RWPE1 (cell line): ENCODE data around the gene HIVEP1.

Experiments used
- CTCF ChIA-PET: fragments of 350-600 bp; sonication (Branson Sonifier 250); formaldehyde crosslinking; extraction: SDS; loops from one replicate; lab custom pipeline; 2021; lab: Yijun Ruan, JAX
- POLR2A ChIA-PET: fragments of 400-600 bp; formaldehyde crosslinking; extraction: SDS; loops from one replicate; lab custom pipeline; 2020; ENCODE audit warnings: antibody characterized with exemption; ENCODE audit not compliant: low non-redundant PET; lab: Yijun Ruan, JAX
- DNase-seq: peaks from one replicate; pipeline ENCODE4 v3.0.0; 2012; ENCODE audit warnings: low spot score
- H3K27ac ChIP-seq: fragments of 450-650 bp; 2 replicates; pipeline ENCODE4 v1.5.1; 2017
- CTCF ChIP-seq: fragments of 450-650 bp; conservative IDR thresholded peaks from 2 replicates; pipeline ENCODE4 v1.5.1; 2017; ENCODE audit warnings: low read depth, mild to moderate bottlenecking

HIVEP1 gene

GRCh38 chr6:11975353-11975977, 36.6 kb upstream of the HIVEP1 start:
- DNase-seq, result no peak
- no peak overlapping the region for H3K27ac ChIP-seq
- TF ChIP-seq CTCF, result no peak
- CTCF ChIA-PET, result interaction anchor here (0.5 to 0.6 kb wide), 2 partner anchors 8 to 1094 kb away, joined by 3 to 4 read pairs; no protein-coding TSS in a partner anchor
- POLR2A ChIA-PET, result no interaction called here

DNA sequence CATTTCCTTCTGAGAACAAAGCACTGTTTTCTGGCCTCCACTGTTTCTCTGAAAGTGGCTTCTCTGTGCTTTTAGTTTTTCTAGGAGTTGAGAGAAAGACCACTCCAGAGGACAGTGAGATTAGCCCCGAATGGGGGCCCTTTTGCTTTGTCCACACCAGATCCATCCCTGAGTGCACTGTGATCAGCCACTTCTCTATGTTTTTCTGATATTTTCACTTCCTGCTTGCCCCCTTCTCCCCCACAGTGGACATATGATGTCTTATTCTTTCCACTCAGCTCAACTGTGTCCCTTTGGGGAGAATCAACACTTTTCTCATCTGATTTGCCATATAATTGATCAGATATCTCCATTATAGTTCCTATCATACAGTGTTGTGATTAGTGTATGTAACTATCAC, 35.6 kb upstream of the HIVEP1 start:
- no peak overlapping the region for H3K27ac ChIP-seq
- no peak for DNase-seq
- ChIA-PET CTCF (no interaction called here), POLR2A (no interaction called here)
- no peak for TF ChIP-seq CTCF

DNA sequence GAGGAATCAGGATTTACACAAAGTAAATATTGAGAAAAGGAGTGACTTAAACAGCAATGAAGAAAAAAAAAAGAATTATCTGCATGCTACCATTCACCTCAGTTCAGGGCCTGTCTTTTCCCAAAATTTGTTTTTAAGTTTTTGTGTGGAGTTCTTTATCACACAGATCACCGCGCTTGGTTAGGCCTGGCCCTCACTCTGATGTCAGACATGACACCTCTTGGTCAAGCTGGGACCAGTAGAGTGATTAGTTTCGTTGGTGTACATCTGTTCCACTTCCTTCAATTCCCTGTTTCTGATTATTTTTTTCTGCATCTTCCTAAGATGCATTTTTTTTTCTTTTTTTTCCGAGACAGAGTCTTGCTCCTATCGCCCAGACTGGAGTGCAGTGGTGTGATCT, 34.9 kb upstream of the HIVEP1 start:
- CTCF ChIA-PET, result no interaction called here
- H3K27ac ChIP-seq, result no peak overlapping the region
- POLR2A ChIA-PET, result no interaction called here
- TF ChIP-seq CTCF, result no peak
- DNase-seq, result no peak

GRCh38 chr6:11977738-11978137, 34.4 kb upstream of the HIVEP1 start:
- CTCF ChIA-PET, result no interaction called here
- POLR2A ChIA-PET, result no interaction called here
- DNase-seq, result no peak
- no peak for TF ChIP-seq CTCF
- H3K27ac ChIP-seq, result no peak overlapping the region

DNA sequence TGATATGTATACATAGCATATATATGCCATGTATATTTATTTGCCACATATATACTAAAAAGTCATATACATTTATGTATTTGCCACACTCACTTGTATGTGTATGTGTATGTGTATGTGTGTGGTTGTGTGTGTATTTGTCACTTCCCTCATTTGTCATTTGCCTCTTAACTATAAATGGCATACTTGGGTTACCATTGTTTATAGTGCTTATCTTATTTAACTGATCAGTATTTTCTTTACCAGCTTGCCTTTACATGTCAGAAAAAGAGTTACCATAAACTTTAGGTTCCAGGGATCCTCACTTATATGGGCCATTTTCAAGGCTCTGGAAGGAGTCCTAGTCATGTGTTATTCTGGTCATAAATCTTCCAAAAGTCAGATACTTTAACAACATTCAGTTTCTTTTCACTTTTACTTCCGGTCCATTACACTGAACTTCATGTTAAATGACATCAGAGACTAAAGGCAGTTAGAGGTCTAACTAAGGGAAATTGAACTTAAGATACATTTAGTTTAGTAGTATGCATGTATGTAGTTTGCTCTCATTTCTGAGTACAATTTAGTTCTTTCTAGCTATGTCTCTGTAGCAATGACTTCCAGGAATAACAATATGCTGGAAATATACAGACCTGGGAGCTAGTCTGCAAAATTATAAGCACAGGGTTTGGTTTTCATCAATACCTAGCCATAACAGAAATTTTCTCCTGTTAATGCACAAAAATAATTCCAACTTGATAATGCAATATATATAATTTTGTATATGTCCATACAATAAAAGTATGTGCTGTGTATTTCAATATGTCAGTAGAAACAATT, 33.7 kb upstream of the HIVEP1 start:
- ChIA-PET POLR2A (no interaction called here), CTCF (interaction anchor here (0.5 kb wide), 1 partner anchor 1747 kb away, joined by 4 read pairs; no protein-coding TSS in a partner anchor)
- no peak overlapping the region for H3K27ac ChIP-seq
- DNase-seq, result no peak
- no peak for TF ChIP-seq CTCF

GRCh38 chr6:11979866-11980265, 32.2 kb upstream of the HIVEP1 start:
- ChIA-PET POLR2A (no interaction called here), CTCF (interaction anchor here (0.6 kb wide), 1 partner anchor 8 kb away, joined by 7 read pairs; no protein-coding TSS in a partner anchor)
- DNase-seq, result no peak
- H3K27ac ChIP-seq, result no peak overlapping the region
- TF ChIP-seq CTCF, result no peak
